K562 (cell line): ENCODE measurements around the gene RPS23. TPM values are rescaled to one million over a fixed set of nuclear protein-coding genes. Genes with fewer than 3 reads are reported as not detected.

Experiments
- CEBPG ChIP-seq, 3 experiments: fragments of 200-800 bp in 1 of 3; sonication (Bioruptor generic) in 1 of 3; sonication (generic) in 1 of 3; formaldehyde crosslinking in 1 of 3; IDR thresholded peaks in 2 of 3; conservative IDR thresholded peaks in 1 of 3; 2 replicates each; pipeline versions ENCODE4 v1.6.1 to v1.8.0; 2016 to 2022; ENCODE audit warnings: missing compliant biosample characterization in 2 of 3, missing genetic modification characterization in 2 of 3, mild to moderate bottlenecking in 1 of 3, missing genetic modification reagents in 1 of 3
- CHD1 ChIP-seq: fragments of 200-600 bp; sonication (generic); IDR thresholded peaks from one replicate; pipeline ENCODE4 v1.6.1; 2012; ENCODE audit warnings: mild to moderate bottlenecking, moderate library complexity, low read length, inconsistent platforms
- LARP7 ChIP-seq: fragments of 450-650 bp; IDR thresholded peaks from 2 replicates; pipeline ENCODE4 v1.6.1; 2016
- MCM3 ChIP-seq: fragments of 450-650 bp; IDR thresholded peaks from 2 replicates; pipeline ENCODE4 v1.6.1; 2016
- MYBL2 ChIP-seq, 2 experiments: fragments of 450-650 bp in 1 of 2; sonication (generic) in 1 of 2; formaldehyde crosslinking in 1 of 2; IDR thresholded peaks; 2 replicates each; pipeline versions ENCODE4 v1.6.1 to v1.8.1; 2017 to 2022; ENCODE audit warnings: borderline replicate concordance in 1 of 2, inconsistent platforms in 1 of 2, low read depth in 1 of 2, mild to moderate bottlenecking in 1 of 2, missing genetic modification reagents in 1 of 2, moderate library complexity in 1 of 2
- POLR2AphosphoS2 ChIP-seq: IDR thresholded peaks from 2 replicates; pipeline ENCODE4 v1.6.1; 2012; ENCODE audit warnings: low read length, improper control_type of control experiment
- POLR3A ChIP-seq: IDR thresholded peaks from 2 replicates; pipeline ENCODE4 v1.6.1; 2011; ENCODE audit warnings: borderline replicate concordance, mild to moderate bottlenecking, moderate library complexity; ENCODE audit not compliant: insufficient read length, insufficient read depth; ENCODE audit errors: extremely low read depth
- RBM15 ChIP-seq: fragments of 200-400 bp; formaldehyde crosslinking; IDR thresholded peaks from 2 replicates; pipeline ENCODE4 v1.6.1; 2018; ENCODE audit warnings: mild to moderate bottlenecking, low read length, moderate library complexity; ENCODE audit not compliant: insufficient read depth
- SIRT6 ChIP-seq: IDR thresholded peaks from one replicate; pipeline ENCODE4 v1.6.1; 2012; ENCODE audit warnings: low read depth, mild to moderate bottlenecking, control low read depth, inconsistent platforms, low read length, moderate library complexity
- SP2 ChIP-seq: IDR thresholded peaks from 2 replicates; pipeline ENCODE4 v1.6.1; 2011; ENCODE audit warnings: mild to moderate bottlenecking, low read depth, low read length, moderate library complexity; ENCODE audit not compliant: poor library complexity, severe bottlenecking; ENCODE audit errors: extremely low read depth
- SRSF9 ChIP-seq: fragments of 200-400 bp; formaldehyde crosslinking; IDR thresholded peaks from 2 replicates; pipeline ENCODE4 v1.6.1; 2017; ENCODE audit warnings: low read depth, low read length, borderline replicate concordance
- TAL1 ChIP-seq: fragments of 450-650 bp; IDR thresholded peaks from 2 replicates; pipeline ENCODE4 v1.6.1; 2016; ENCODE audit warnings: mild to moderate bottlenecking
- XRCC4 ChIP-seq: IDR thresholded peaks from one replicate; pipeline ENCODE4 v1.6.1; 2011; ENCODE audit not compliant: insufficient read depth, insufficient read length; ENCODE audit errors: extremely low read depth
- ZNF316 ChIP-seq: fragments of 450-650 bp; IDR thresholded peaks from 2 replicates; pipeline ENCODE4 v1.6.1; 2016
- ZNF551 ChIP-seq: fragments of 250-450 bp; sonication (Bioruptor Pico); IDR thresholded peaks from 2 replicates; pipeline ENCODE4 v1.5.0; 2021; ENCODE audit warnings: mild to moderate bottlenecking, moderate library complexity
- ZNF589 ChIP-seq: fragments of 200-800 bp; sonication (Bioruptor generic); IDR thresholded peaks from 2 replicates; pipeline ENCODE4 v1.6.1; 2016; ENCODE audit warnings: low read depth, missing genetic modification characterization, missing compliant biosample characterization
- ZSCAN32 ChIP-seq: fragments of 450-650 bp; formaldehyde crosslinking; IDR thresholded peaks from 2 replicates; pipeline ENCODE4 v1.4.0; 2020; ENCODE audit warnings: mild to moderate bottlenecking, moderate library complexity
- polyA plus RNA-seq, 8 experiments: library from polyadenylated mRNA; depleted of rRNA in 4 of 8; stranded (reverse) in 5 of 8; unstranded in 3 of 8; fragments of >200 nt; fragmentation: Nextera tagmentation in 2 of 8; fragmentation: Illumina TruSeq in 1 of 8; extraction: Ambion mirVana in 2 of 8; extraction: Trizol in 1 of 8; gene quantifications; 2 replicates each; pipeline versions ENCODE4 v1.2.1 to v1.2.3, GENCODE V29; 2011 to 2014; ENCODE audit warnings: inconsistent platforms in 1 of 8, missing spikeins in 1 of 8
- total RNA-seq, 7 experiments: library from RNA; depleted of rRNA in 6 of 7; stranded (reverse); fragments of >200 nt in 6 of 7; fragmentation: Illumina TruSeq in 2 of 7; extraction: Trizol in 2 of 7; gene quantifications; 2 replicates each; pipeline versions ENCODE4 v1.2.1 to v1.2.3, GENCODE V29; 2011 to 2021; ENCODE audit warnings: low replicate concordance in 1 of 7
- TF ChIP-seq, protein P1 (sequence below), 2 experiments: fragments of 200-800 bp in 1 of 2; sonication (Bioruptor generic) in 1 of 2; sonication (generic) in 1 of 2; formaldehyde crosslinking in 1 of 2; IDR thresholded peaks in 1 of 2; conservative IDR thresholded peaks in 1 of 2; 2 replicates each; pipeline versions ENCODE4 v1.5.0 to v1.6.1; 2016 to 2020; ENCODE audit warnings: missing compliant biosample characterization in 1 of 2, missing genetic modification characterization in 1 of 2, missing genetic modification reagents in 1 of 2

RPS23 gene
- total and polyA plus RNA-seq, 9 of the 15 experiments (the other 6 are each of a cell fraction or from before 2014, with no cell fraction given): 3,252 to 10,689 (median 6,302) TPM

DNA sequence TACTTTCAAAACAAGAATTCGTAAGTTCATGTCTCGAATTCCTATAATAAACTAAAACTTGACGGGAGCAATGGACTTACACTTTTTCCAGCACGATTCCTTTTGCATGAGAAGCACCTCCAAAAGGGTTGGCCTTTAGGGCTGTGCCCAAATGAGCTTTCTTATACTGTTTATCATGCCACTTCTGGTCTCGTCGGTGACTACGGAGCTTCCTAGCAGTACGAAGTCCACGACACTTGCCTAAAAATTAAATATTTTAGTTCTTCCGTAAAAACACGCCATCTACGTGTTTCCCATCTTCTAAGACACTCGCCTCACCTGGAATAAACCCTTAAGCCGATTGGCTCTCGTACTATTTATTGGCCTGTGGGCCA lies 554 bp downstream of the RPS23 start (continued):
- TF ChIP-seq CEBPG (CRISPR knock-in tag; IDR thresholded peaks at IDR 0.05): no peak
- TF ChIP-seq CEBPG (tag; conservative IDR thresholded peaks at IDR 0.05 in 1 of 2, IDR thresholded peaks at IDR 0.05 in 1 of 2): no peak
- no peak for TF ChIP-seq MCM3
- no peak for TF ChIP-seq SP2
- TF ChIP-seq MYBL2 (IDR thresholded peaks at IDR 0.05; ENCODE audit: low read depth): no peak
- TF ChIP-seq MYBL2 (CRISPR knock-in tag; IDR thresholded peaks at IDR 0.05; ENCODE audit: borderline replicate concordance): no peak
- no peak for TF ChIP-seq SRSF9
- TF ChIP-seq POLR2AphosphoS2: peak; percentile 1; the same call in 1 of the 2 replicates
- no peak for TF ChIP-seq ZSCAN32 (CRISPR knock-in tag)
- no peak for TF ChIP-seq ZNF551 (CRISPR knock-in tag)
- peak; percentile 92 for TF ChIP-seq CHD1
- no peak for TF ChIP-seq RBM15
- TF ChIP-seq, protein P1, sequence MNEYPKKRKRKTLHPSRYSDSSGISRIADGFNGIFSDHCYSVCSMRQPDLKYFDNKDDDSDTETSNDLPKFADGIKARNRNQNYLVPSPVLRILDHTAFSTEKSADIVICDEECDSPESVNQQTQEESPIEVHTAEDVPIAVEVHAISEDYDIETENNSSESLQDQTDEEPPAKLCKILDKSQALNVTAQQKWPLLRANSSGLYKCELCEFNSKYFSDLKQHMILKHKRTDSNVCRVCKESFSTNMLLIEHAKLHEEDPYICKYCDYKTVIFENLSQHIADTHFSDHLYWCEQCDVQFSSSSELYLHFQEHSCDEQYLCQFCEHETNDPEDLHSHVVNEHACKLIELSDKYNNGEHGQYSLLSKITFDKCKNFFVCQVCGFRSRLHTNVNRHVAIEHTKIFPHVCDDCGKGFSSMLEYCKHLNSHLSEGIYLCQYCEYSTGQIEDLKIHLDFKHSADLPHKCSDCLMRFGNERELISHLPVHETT (CRISPR knock-in tag; conservative IDR thresholded peaks at IDR 0.05 in 1 of 2, IDR thresholded peaks at IDR 0.05 in 1 of 2): no peak
- no peak for TF ChIP-seq ZNF316
- no peak for TF ChIP-seq LARP7
- TF ChIP-seq ZNF589 (CRISPR knock-in tag): 0 out of 2 replicates have a peak, but pooled peaks have one; percentile 10
- no peak for TF ChIP-seq TAL1
- TF ChIP-seq SIRT6: peak; percentile 56
- no peak for TF ChIP-seq XRCC4
- no peak for TF ChIP-seq POLR3A
